NCI-H524 (cell line): ENCODE results near the gene CTBP2.

Source experiments
- DNase-seq, 2 experiments: peaks; one replicate each; lab custom pipeline; 2025; lab: John Stamatoyannopoulos, UW

Gene CTBP2

DNA sequence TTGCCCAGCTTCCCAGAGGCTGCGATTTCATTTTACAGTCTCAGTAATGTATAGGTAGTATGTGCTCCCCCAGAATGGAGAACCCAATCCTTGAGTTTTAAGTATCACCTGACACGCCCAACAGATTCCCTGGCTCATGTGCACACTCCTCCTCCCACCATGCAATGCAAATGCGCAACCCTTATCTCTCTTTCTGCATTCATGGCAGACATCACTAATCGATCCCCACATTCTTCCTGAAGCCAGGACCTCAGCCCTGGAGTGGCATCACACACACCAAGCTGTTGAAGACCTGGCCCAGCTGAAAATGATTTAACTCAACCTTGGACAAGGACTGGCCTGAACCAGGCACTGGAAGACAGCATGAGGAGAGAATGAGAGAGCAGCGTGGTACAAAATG lies 150.0 kb downstream of the CTBP2 start:
- no peak for DNase-seq

DNA sequence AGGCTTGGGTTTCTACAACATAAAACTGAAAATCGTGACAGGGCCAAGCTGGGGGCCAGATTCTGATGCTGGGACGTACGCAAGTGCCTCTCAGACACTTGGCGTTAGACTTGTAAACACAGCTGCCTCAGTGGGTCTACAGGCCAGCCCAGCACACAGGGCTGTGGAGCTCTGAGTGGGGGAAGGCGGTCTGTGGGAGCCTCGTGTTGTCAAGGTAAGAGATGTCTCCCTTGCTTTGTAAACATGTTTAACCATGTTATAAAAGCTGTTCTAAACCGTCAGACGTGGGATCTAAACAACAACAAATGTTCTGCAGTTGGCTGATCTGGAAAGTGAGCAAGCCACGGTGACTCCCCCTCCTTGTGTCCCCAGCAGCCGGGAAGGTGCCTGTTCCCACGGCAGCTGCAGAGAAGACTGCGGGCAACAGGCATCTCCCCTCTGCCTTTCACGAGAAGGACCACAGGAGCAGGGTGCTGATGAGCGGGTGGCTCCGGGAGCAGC lies 150.7 kb downstream of the CTBP2 start:
- DNase-seq, result no peak

DNA sequence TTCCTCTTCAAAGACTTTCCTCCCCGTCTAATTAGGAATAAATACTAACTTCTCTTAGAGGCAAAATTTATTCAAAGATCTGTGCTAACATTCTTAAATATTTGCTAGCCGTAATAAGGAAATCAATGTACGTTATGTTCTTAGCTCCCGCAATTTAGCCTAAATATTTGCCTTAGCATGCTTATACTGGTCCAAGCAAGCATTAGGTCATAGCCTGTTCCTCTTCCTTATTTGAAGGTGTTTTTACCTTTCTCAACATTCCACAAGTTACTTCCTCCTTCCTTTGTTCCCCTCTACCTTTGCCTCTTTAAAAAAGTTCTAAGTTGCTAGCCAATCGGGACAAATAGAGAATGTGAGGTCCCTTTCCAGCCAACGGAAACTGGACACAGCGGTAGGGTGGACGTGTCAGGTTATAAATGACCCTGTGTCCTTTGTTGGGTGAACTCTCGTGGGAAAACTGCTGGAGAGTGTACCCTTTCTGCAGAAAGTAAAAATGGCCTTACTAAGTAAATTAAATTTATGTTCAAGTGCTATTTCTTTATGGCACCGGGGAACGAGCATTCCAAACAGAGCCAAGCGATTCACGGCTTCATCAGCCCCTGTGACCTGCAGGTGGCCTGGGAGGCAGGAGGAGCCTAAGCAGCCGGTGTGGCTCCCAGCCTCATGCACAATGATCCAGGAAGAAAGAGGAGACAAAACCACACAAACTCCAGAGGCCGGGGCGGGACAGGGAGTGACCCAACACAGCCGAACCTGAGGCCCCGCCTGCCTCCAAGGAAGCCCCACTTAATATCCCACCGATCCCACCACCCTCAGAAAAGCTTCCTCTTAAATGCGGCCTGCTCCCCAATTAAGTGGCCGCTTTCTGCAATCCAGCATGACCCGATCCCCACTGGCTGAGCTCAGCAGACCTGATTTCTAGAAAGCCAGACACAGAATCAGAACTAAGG lies 151.4 kb downstream of the CTBP2 start:
- DNase-seq, result no peak

DNA sequence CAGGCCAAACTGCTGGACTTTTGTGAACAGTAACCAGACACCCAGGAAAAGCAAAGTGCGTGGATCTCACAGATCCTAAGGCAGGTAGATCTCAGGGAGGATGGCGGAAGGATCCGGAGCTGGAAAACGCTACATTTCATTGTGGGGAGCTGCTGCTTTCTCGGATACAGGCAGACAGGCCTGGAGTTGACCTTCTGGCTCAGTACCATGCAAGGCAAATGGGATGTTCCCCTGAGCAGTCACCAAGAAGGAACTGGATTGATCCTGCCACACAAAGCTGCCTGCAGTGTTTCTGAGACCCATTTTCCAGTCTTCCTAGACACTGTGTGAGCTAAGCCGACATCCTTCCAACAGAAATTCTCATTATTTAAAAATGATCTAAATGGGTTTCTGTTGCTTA lies 152.9 kb downstream of the CTBP2 start:
- no peak for DNase-seq

- no peak for DNase-seq
Observed at GRCh38 chr10:125006921-125007426, 153.4 kb downstream of the CTBP2 start.

GRCh38 chr10:125006188-125006680 lies 154.1 kb downstream of the CTBP2 start:
- DNase-seq, result no peak

- no peak for DNase-seq
Observed at GRCh38 chr10:125005312-125006187, 154.8 kb downstream of the CTBP2 start.

DNA sequence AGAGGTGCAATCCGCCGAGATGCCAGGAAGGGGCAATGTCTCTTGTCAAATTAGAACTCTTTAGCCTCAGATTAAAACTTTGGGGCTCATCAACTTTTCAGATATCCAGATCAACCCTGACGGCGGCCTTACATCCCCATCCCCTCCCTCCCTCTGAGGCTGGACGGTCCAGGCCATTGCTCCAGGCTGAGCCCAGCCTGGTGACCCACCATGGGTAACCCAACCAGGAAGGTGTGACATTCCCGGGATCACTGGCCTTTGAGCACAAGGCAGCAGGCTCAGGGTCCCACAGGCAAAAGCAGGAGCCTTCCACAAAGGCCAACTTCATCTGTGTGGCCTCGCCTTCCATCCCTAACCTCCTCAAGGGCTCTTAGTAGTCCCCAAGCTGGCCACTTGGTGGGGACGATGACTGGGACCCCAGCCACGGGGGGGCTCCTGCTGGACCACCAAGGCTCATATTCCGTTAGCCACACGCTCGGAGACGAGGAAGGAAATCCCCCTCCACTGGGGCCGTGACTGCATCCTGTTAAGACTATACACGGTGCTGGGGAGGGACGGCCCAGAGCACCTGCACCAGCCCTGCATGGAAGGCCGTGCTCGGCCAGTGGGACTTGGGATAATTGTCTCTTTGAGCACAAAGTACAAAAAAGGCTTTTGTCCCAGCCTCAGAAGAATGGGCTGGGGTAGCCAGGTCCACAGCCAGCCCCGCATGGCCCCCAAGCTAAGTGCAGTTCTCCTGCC lies 155.6 kb downstream of the CTBP2 start:
- DNase-seq, result no peak

DNA sequence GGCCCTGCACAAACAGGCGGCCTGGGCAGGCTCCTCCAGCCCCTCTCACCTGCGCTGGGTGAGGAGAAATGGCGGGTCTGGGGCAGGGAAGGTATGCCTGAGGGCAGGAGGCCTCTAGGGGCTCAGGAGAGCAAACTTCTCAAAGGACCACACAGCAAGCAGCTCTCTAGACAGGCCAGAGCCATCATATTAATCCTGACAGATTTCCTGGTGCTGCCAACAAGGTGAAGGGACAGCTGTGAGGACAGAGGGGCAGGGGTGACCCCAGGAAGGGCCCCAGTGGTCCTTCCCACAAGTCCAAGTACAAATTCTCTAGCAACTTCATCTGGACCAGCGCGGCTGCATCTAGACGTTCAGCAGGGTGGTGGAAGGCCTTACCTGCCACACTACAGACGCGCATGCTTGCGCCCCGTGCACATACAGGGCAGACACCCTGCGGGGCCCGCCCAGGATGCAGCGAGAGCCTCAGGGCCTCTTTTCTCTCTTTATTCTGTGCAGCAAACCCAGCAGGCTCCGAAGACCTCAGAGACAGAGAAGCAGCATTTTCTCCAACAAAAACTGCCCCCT lies 156.4 kb downstream of the CTBP2 start:
- DNase-seq, result no peak

DNA sequence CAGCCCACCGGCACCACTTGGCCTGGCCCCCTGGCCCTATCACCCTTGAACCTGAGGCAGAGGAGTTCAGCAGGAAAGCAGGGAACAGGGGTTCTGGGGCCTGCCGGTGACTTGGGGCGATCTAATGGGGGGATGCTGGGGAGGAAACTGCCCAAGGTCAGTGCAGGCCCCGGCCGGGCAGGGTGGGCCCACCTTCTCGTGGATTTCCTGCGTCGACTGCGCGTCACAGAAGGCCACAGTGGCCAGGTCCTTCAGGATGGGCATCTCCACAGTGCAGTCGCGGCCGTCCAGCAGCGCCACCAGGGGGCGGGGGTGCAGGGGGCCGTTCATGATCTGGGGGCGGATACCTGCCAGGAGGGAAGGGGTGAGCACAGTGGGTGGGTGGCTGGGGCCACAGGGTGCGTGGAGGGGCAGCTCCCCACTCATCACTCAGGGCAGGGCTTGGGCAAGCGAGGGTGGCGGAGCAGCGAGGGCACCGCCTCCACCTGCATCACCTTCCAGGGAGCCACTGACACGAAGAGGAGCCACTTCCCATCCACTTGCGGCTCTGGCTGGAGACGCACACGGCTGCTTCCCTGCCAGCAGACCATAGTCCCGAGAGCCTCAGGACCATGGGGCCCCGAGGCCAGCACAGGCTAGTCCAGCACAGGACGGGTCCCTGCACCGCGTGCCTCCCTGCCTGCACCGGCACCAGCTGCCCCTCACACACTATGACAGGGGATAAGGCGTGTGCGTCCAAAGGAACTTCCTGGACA lies 157.0 kb downstream of the CTBP2 start:
- DNase-seq, result no peak

GRCh38 chr10:125002423-125003145 lies 157.8 kb downstream of the CTBP2 start:
- no peak for DNase-seq

GRCh38 chr10:125002047-125002422 lies 158.3 kb downstream of the CTBP2 start:
- DNase-seq, result no peak

DNA sequence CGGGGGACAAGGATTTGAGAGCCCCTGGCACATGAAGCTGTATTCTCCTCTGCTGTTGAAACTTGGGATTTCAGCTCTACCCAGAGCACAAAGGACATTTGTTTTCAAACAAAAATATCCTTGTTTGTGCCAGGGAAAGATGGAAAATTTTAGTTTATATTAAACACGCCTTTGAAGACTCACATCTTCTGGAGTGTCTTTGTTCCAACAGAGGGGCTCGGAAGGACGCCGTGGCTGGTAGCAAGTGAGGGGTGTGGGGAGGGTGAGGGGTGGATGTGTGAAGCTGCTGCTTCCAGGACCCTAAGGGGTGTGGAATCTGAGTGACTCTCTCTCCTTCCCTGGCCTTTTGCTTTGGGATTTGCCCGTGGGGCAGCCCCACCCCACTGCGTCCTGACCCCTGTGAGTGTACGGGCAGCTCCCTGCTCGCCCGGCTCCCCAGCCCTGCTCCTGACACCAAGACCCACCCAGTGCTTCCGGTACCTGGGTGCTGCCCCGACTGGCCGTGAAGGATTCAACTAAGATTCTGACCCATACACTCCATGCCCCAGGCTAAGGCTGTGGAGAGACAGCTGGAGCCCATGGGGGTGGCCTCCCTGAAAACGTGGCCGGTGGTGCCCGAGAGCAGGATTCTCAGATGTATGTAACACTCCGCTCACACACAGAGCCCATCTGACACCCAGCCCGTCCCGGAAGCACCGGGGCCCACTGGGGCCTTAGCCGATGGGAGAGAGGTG lies 158.9 kb downstream of the CTBP2 start:
- DNase-seq, result no peak

DNA sequence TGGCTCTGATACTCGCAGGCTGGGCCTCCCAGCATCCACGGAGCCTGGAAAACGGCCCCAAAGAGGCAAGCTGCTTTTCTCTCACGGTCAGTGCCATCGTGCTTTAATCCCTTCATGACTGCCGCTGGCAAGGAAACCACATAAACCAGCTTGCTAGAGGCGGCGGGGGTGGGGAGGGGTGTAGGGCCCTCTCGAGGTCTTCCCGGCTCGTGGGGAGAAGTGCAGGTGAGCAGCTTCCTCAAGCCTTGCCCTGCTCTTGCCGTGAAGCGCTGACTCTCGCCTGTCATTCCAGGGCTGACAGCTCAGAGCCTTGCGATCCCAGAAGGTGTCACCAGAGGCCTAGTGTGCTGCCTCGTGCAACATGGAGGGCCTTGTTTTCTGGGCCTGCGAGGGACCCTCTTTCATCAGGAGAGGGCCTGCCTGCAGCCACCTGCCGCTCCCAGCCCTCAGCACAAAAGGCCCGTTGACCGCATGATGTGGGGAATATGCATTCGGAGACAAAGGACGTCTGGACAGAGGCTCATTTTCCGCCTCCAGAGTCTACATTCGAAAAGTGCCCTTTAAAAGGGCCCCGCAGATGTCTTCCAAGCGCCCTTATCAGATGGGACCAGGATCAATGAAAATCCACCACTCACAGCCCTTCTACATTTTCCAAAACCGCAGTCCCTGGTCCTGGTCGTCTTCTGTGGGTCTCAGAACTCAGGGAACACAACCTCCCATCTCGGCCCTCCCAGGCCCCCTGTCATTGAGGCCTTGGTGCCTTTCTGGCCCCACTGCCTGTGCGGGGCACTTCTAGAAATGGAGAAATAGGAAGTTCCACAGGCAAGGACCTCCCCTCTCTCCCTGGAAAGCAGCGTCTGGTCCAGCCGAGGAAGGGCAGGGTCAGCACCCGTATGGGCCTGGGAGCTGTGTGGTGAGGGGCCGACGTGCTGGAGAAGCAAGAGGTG lies 159.7 kb downstream of the CTBP2 start:
- no peak for DNase-seq

DNA sequence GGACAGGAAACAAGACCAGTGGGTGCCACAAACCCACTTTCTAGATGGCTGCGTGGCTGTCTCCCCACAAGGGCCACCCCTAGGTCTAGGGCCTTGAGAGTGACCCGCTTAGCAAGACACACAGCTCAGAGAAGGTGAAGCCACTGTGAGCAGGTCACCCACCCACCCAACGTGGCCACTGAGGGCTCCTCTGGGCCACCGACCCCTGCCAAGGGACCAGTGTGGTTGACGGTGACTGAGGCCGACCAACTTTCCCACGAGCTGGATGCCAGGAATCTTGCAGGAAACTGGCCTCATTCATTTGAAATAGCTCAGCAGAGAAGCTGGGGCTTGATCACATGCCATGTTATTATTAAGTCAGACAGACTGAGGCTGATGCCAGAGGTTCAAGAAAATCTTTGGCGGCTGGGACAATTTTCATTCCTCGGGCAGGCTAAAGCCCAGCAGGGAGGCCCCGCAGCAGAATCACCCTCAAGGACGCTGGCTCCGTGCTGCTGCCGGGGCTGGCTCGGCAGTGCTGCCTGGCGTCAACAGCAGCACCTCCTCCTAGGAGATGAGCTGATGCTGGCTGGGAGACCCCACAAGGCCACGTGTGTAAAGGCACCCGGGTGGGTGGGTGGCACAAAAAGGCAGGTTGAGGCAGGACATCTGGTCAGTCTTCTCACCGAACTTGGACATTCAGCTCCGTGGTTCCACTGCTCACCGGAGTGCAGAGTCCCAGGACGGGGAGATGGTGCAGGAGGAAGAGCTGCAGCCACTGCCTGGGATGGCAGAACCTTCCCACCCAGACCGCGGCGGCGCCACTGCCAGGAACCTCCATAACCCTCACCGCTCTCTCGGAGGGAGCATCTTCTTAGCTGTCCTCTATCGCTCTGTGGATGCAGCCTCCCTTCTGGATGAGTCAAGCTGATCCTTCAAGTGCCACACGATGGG lies 160.7 kb downstream of the CTBP2 start:
- DNase-seq, result no peak

GRCh38 chr10:124998624-124999291 lies 161.6 kb downstream of the CTBP2 start:
- DNase-seq, result no peak
